ENCODE data around the gene EPHB1.
A peak's percentile ranks its signal among the peaks of the same experiment; 100 is the strongest.
"Not testable (repeated sequence)": the region's sequence is repeated elsewhere in the genome, so short reads cannot be mapped to it uniquely, and the experiment has no call there.

The EPHB1 gene

GRCh38 chr3:135203026-135203425 lies 408.0 kb downstream of the EPHB1 start:
- Mint-ChIP-seq H3K36me3 (peaks cover 10% of the 10 kb centered on the region), H3K4me1 (no peaks in the 10 kb centered on the region), H3K9me3 (peaks cover 5% of the 10 kb centered on the region), H3K27ac (no peak overlapping the region), H3K27me3 (no peaks in the 10 kb centered on the region), H3K4me3 (no peak overlapping the region)
- no peak for ATAC-seq

GRCh38 chr3:135213213-135213612 lies 418.2 kb downstream of the EPHB1 start:
- no peak for ATAC-seq
- Mint-ChIP-seq H3K36me3 (no peaks in the 10 kb centered on the region), H3K27ac (no peak overlapping the region), H3K4me3 (no peak overlapping the region), H3K9me3 (no peaks in the 10 kb centered on the region), H3K4me1 (no peaks in the 10 kb centered on the region), H3K27me3 (peaks cover 24% of the 10 kb centered on the region)

GRCh38 chr3:135213822-135214221 lies 418.8 kb downstream of the EPHB1 start:
- H3K9me3 Mint-ChIP-seq = peaks cover 3% of the 10 kb centered on the region
- no peaks in the 10 kb centered on the region for H3K4me1 Mint-ChIP-seq
- ATAC-seq = no peak
- H3K4me3 Mint-ChIP-seq = no peak overlapping the region
- H3K36me3 Mint-ChIP-seq = peaks cover 3% of the 10 kb centered on the region
- H3K27ac Mint-ChIP-seq = no peak overlapping the region
- H3K27me3 Mint-ChIP-seq = peaks cover 24% of the 10 kb centered on the region

GRCh38 chr3:135214400-135214799 lies 419.3 kb downstream of the EPHB1 start:
- Mint-ChIP-seq H3K4me3 (no peak overlapping the region), H3K27ac (no peak overlapping the region), H3K27me3 (peaks cover 24% of the 10 kb centered on the region), H3K36me3 (peaks cover 9% of the 10 kb centered on the region), H3K9me3 (peaks cover 8% of the 10 kb centered on the region), H3K4me1 (no peaks in the 10 kb centered on the region)
- no peak for ATAC-seq

- peaks cover 24% of the 10 kb centered on the region for H3K27me3 Mint-ChIP-seq
- ATAC-seq = no peak
- H3K9me3 Mint-ChIP-seq = peaks cover 8% of the 10 kb centered on the region
- H3K4me3 Mint-ChIP-seq = no peak overlapping the region
- H3K27ac Mint-ChIP-seq = no peak overlapping the region
- H3K36me3 Mint-ChIP-seq = peaks cover 14% of the 10 kb centered on the region
- H3K4me1 Mint-ChIP-seq = no peaks in the 10 kb centered on the region
These were observed 420.5 kb downstream of the EPHB1 start for GRCh38 chr3:135215516-135215915.

- Mint-ChIP-seq H3K4me1 (no peaks in the 10 kb centered on the region), H3K27ac (no peak overlapping the region), H3K9me3 (peaks cover 8% of the 10 kb centered on the region), H3K36me3 (peaks cover 14% of the 10 kb centered on the region), H3K4me3 (no peak overlapping the region), H3K27me3 (peaks cover 24% of the 10 kb centered on the region)
- ATAC-seq = no peak
These were observed 421.6 kb downstream of the EPHB1 start for GRCh38 chr3:135216659-135217058.

- no peaks in the 10 kb centered on the region for H3K4me1 Mint-ChIP-seq
- H3K27ac Mint-ChIP-seq = no peak overlapping the region
- peaks cover 8% of the 10 kb centered on the region for H3K9me3 Mint-ChIP-seq
- no peak overlapping the region for H3K4me3 Mint-ChIP-seq
- H3K27me3 Mint-ChIP-seq = peaks cover 18% of the 10 kb centered on the region
- ATAC-seq = no peak
- peaks cover 14% of the 10 kb centered on the region for H3K36me3 Mint-ChIP-seq
These were observed 422.7 kb downstream of the EPHB1 start for GRCh38 chr3:135217730-135218129.

GRCh38 chr3:135218304-135218703 lies 423.2 kb downstream of the EPHB1 start:
- Mint-ChIP-seq H3K27me3 (peaks cover 12% of the 10 kb centered on the region), H3K27ac (no peak overlapping the region), H3K9me3 (peaks cover 8% of the 10 kb centered on the region), H3K36me3 (peaks cover 14% of the 10 kb centered on the region), H3K4me3 (no peak overlapping the region), H3K4me1 (no peaks in the 10 kb centered on the region)
- ATAC-seq = no peak

- Mint-ChIP-seq H3K27me3 (peaks cover 8% of the 10 kb centered on the region), H3K36me3 (peaks cover 14% of the 10 kb centered on the region), H3K4me1 (no peaks in the 10 kb centered on the region), H3K9me3 (peaks cover 8% of the 10 kb centered on the region), H3K4me3 (no peak overlapping the region), H3K27ac (no peak overlapping the region)
- ATAC-seq = no peak
These were observed 423.7 kb downstream of the EPHB1 start for GRCh38 chr3:135218782-135219181.

- Mint-ChIP-seq H3K27me3 (no peaks in the 10 kb centered on the region), H3K27ac (no peak overlapping the region), H3K36me3 (peaks cover 3% of the 10 kb centered on the region), H3K4me1 (peaks cover 11% of the 10 kb centered on the region), H3K9me3 (no peaks in the 10 kb centered on the region), H3K4me3 (no peak overlapping the region)
- no peak for ATAC-seq
These were observed 429.8 kb downstream of the EPHB1 start for GRCh38 chr3:135224815-135225362.

- no peak overlapping the region for H3K27ac Mint-ChIP-seq
- no peaks in the 10 kb centered on the region for H3K36me3 Mint-ChIP-seq
- no peaks in the 10 kb centered on the region for H3K9me3 Mint-ChIP-seq
- H3K4me3 Mint-ChIP-seq = no peak overlapping the region
- peaks cover 11% of the 10 kb centered on the region for H3K4me1 Mint-ChIP-seq
- no peaks in the 10 kb centered on the region for H3K27me3 Mint-ChIP-seq
- ATAC-seq = peak; percentile 55
These were observed 431.0 kb downstream of the EPHB1 start for GRCh38 chr3:135226057-135226456.

GRCh38 chr3:135228201-135228600 lies 433.1 kb downstream of the EPHB1 start:
- Mint-ChIP-seq H3K4me3 (no peak overlapping the region), H3K4me1 (peaks cover 11% of the 10 kb centered on the region), H3K27ac (no peak overlapping the region), H3K9me3 (no peaks in the 10 kb centered on the region), H3K27me3 (no peaks in the 10 kb centered on the region), H3K36me3 (no peaks in the 10 kb centered on the region)
- ATAC-seq = no peak

GRCh38 chr3:135229018-135229495 lies 434.0 kb downstream of the EPHB1 start:
- no peaks in the 10 kb centered on the region for H3K27me3 Mint-ChIP-seq

GRCh38 chr3:135231737-135232136 lies 436.7 kb downstream of the EPHB1 start:
- no peak for ATAC-seq
- peaks cover 12% of the 10 kb centered on the region for H3K36me3 Mint-ChIP-seq
- peaks cover 9% of the 10 kb centered on the region for H3K9me3 Mint-ChIP-seq
- no peak overlapping the region for H3K27ac Mint-ChIP-seq
- no peaks in the 10 kb centered on the region for H3K4me1 Mint-ChIP-seq
- H3K4me3 Mint-ChIP-seq = no peak overlapping the region
- no peaks in the 10 kb centered on the region for H3K27me3 Mint-ChIP-seq

More at GRCh38 chr3:135229018-135229495, 434.0 kb downstream of the EPHB1 start:
- no peak overlapping the region for H3K4me3 Mint-ChIP-seq
- H3K27ac Mint-ChIP-seq = no peak overlapping the region
- H3K9me3 Mint-ChIP-seq = peaks cover 5% of the 10 kb centered on the region
- ATAC-seq = no peak
- peaks cover 7% of the 10 kb centered on the region for H3K36me3 Mint-ChIP-seq
- peaks cover 11% of the 10 kb centered on the region for H3K4me1 Mint-ChIP-seq

GRCh38 chr3:135232226-135232625 lies 437.2 kb downstream of the EPHB1 start:
- H3K36me3 Mint-ChIP-seq = peaks cover 12% of the 10 kb centered on the region
- no peak for ATAC-seq
- H3K4me3 Mint-ChIP-seq = no peak overlapping the region

GRCh38 chr3:135233476-135233875 lies 438.4 kb downstream of the EPHB1 start:
- H3K9me3 Mint-ChIP-seq, H3K27ac Mint-ChIP-seq, H3K27me3 Mint-ChIP-seq, ATAC-seq, H3K4me3 Mint-ChIP-seq, H3K4me1 Mint-ChIP-seq: not testable (repeated sequence)
- peaks cover 12% of the 10 kb centered on the region for H3K36me3 Mint-ChIP-seq

More at GRCh38 chr3:135232226-135232625, 437.2 kb downstream of the EPHB1 start:
- Mint-ChIP-seq H3K27ac (no peak overlapping the region), H3K9me3 (peaks cover 9% of the 10 kb centered on the region), H3K27me3 (no peaks in the 10 kb centered on the region), H3K4me1 (no peaks in the 10 kb centered on the region)

All from stimulated activated memory B cell treated with anti-CD40 and anti-IgM and Interleukin-4, amounts not matched to agents 10 μg/mL and 1 μg/mL and 100 μg/mL, for 72 hours (primary cell).